ENCODE data around the gene DENND1C. TPM values are rescaled to one million over a fixed set of nuclear protein-coding genes. Genes with fewer than 3 reads are reported as not detected.

The DENND1C gene
- total RNA-seq, 8 experiments from 2014 or later, result 0.07 to 2.7 (median 0.98) TPM

DNA sequence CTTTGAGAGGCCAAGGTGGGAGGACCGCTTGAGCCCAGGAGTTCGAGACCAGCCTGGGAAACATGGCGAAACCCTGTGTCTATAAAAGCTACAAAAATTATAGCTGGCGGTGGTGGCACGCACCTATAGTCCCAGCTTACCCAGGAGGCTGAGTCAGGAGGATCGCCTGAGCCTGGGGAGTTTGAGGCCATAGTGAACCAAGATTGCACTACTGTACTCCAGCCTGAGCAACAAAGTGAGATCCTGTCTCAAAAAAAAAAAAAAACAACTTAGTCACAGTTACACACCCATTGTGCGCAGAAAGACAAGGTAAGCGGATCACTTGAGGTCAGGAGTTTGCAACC is 728 bp upstream of the DENND1C start:
- Histone ChIP-seq H3K4me1 (replicated peaks in 1 of 2) (no peaks in the 10 kb centered on the region), H3K4me3 (no peak overlapping the region), H3K27ac (no peak overlapping the region)
- WGBS, 10 experiments, result 89 to 100% (median 100%) methylated on average over 1 to 6 of the region's 8 CpGs; no CpG with 5 or more reads in 1 of the 10 experiments
- no peak for ATAC-seq (replicated peaks in 6 of 8)
- in situ Hi-C loops (cut with MboI; ENCODE audit: low pct_unique_long_range_greater_than_20kb in 2 of 9, low sequenced_read_pairs in 9 of 9, unreplicated experiment in 9 of 9), result no loop called here

DNA sequence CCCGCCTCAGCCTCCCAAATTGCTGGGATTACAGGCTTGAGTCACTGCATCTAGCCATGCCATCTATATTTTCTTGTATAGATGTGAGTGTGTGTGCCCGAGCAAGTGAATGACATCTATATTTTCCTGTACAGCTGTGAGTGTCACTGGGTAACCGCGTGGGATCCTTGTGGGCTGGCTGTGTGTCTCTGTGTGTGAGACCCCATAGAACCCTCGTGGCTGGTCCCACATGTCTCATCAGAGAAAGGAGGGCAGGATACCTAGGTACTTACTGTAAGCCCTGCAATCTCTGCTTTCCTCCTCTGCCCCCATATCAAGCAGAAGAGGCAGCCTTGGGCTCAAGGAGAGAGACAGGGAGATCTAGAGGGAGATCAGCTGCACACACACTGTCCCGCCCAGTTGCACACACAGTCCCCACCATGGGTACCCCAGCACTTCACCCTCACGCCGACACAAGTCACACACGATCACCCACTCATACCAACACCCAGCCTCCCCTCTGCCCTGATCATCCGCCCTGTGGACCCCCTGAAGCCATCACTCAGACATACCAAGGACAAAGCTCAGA is 655 bp downstream of the DENND1C start:
- H3K4me3 ChIP-seq, result no peak overlapping the region
- in situ Hi-C loops (cut with MboI; ENCODE audit: low pct_unique_long_range_greater_than_20kb in 2 of 9, low sequenced_read_pairs in 9 of 9, unreplicated experiment in 9 of 9), result no loop called here
- H3K4me1 ChIP-seq (replicated peaks in 1 of 2), result no peaks in the 10 kb centered on the region
- no peak for ATAC-seq (replicated peaks in 6 of 8)
- 60 to 89% (median 69%) methylated on average over 1 to 4 of the region's 10 CpGs; no CpG with 5 or more reads in 2 of the 10 experiments for WGBS, 10 experiments
- H3K27ac ChIP-seq, result no peak overlapping the region

- no peak overlapping the region for H3K27ac ChIP-seq
- in situ Hi-C loops (cut with MboI; ENCODE audit: low pct_unique_long_range_greater_than_20kb in 2 of 9, low sequenced_read_pairs in 9 of 9, unreplicated experiment in 9 of 9), result no loop called here
- H3K4me1 ChIP-seq (replicated peaks in 1 of 2), result no peaks in the 10 kb centered on the region
- ATAC-seq (replicated peaks in 6 of 8), result no peak
- H3K4me3 ChIP-seq, result no peak overlapping the region
- 20% methylated on average over 1 of the region's 7 CpGs; no CpG with 5 or more reads in 9 of the 10 experiments for WGBS, 10 experiments
These were observed 1.7 kb downstream of the DENND1C start for GRCh38 chr19:6479836-6480398.

DNA sequence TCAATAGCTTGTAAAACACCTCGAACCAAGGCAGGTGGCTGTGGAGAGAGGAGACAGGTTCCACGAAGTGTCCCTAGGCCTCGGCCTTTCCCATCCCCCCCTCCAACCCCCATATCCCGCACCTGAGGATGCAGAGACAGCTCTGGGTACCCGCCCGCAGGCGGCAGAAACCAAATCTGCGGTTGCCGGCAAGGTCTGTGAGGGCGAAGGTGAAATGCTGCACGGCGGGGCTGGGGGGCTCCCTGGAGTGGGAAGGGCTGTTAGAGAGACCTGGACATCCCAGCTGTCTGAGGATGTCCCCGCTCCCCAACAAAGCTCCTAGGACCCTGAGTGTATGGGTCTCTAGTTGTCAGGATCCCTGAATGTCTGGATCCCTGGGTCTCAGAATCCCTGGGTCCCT is 2.8 kb downstream of the DENND1C start:
- no peak for ATAC-seq (replicated peaks in 6 of 8)

GRCh38 chr19:6476896-6477431 is 4.6 kb downstream of the DENND1C start:
- 20% methylated on average over 1 of the region's 29 CpGs; no CpG with 5 or more reads in 9 of the 10 experiments for WGBS, 10 experiments
- Histone ChIP-seq H3K4me1 (replicated peaks in 1 of 2) (no peaks in the 10 kb centered on the region), H3K4me3 (peak overlapping the region; percentile 26 to 55 (median 39)), H3K27ac (no peak overlapping the region)
- in situ Hi-C loops (cut with MboI; ENCODE audit: low pct_unique_long_range_greater_than_20kb in 2 of 9, low sequenced_read_pairs in 9 of 9, unreplicated experiment in 9 of 9), result no loop called here
- no peak for ATAC-seq (replicated peaks in 6 of 8)

More for the DNA sequence above, 2.8 kb downstream of the DENND1C start:
- WGBS, 10 experiments, result 83 to 100% (median 93%) methylated on average over 1 to 4 of the region's 13 CpGs; no CpG with 5 or more reads in 7 of the 10 experiments
- no peaks in the 10 kb centered on the region for H3K4me1 ChIP-seq (replicated peaks in 1 of 2)
- in situ Hi-C loops (cut with MboI; ENCODE audit: low pct_unique_long_range_greater_than_20kb in 2 of 9, low sequenced_read_pairs in 9 of 9, unreplicated experiment in 9 of 9), result no loop called here
- H3K4me3 ChIP-seq, result no peak overlapping the region
- H3K27ac ChIP-seq, result no peak overlapping the region

- WGBS, 10 experiments, result 0 to 4% (median 1%) methylated on average over 1 to 7 of the region's 33 CpGs; no CpG with 5 or more reads in 6 of the 10 experiments
- in situ Hi-C loops (cut with MboI; ENCODE audit: low pct_unique_long_range_greater_than_20kb in 2 of 9, low sequenced_read_pairs in 9 of 9, unreplicated experiment in 9 of 9), result no loop called here
- peak; percentile 78 to 92 (median 87) for ATAC-seq (replicated peaks in 6 of 8)
- Histone ChIP-seq H3K4me1 (replicated peaks in 1 of 2) (no peaks in the 10 kb centered on the region), H3K4me3 (peak overlapping the region; percentile 26 to 55 (median 39)), H3K27ac (peak overlapping the region in 1 of 2 donors; percentile 58)
These were observed 5.3 kb downstream of the DENND1C start for GRCh38 chr19:6476155-6476895.

DNA sequence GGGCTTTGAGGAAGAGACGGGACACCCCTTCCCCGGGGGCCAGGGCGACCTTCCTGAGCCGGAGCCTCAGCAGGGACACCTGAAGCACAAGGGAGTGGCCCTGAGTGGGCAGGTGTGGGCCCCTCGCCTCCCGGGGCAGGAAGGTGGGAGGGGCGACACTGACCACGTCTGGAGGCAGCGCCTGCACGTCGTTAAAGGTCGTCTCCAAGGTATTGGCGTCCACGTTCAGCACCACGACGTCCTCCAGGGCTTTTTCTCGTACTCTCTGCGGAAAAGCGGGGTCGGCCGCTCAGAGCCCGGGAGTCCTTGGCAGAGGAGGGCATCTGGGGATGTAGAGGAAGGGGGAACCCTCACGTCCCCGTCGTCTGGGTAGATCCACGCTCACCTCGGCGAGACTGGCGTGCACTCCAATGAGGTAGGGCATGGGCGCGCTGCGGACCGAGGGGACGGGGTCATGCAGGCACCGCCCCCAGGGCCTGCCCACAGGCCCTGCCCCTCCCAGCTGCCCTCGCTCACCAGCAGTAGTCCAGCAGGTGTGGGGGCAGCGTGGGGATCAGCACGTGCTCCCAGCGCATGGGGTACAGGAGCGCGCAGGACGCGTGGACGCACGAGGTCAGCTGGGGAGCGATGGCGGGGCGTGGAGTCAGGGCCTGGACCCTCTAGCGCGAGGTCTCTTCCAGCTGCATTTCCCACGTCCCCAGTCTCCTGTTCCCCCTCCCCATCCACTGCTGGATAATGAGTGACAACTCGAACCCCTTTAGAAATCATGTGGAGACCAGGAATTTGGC is 6.1 kb downstream of the DENND1C start:
- 5 to 20% (median 9%) methylated on average over 1 to 17 of the region's 52 CpGs; no CpG with 5 or more reads in 6 of the 10 experiments for WGBS, 10 experiments
- Histone ChIP-seq H3K27ac (no peak overlapping the region), H3K4me1 (replicated peaks in 1 of 2) (no peaks in the 10 kb centered on the region), H3K4me3 (peak overlapping the region; percentile 26 to 55 (median 39))
- in situ Hi-C loops (cut with MboI; ENCODE audit: low pct_unique_long_range_greater_than_20kb in 2 of 9, low sequenced_read_pairs in 9 of 9, unreplicated experiment in 9 of 9), result no loop called here
- peak; percentile 6 to 30 (median 13) for ATAC-seq (replicated peaks in 6 of 8)

DNA sequence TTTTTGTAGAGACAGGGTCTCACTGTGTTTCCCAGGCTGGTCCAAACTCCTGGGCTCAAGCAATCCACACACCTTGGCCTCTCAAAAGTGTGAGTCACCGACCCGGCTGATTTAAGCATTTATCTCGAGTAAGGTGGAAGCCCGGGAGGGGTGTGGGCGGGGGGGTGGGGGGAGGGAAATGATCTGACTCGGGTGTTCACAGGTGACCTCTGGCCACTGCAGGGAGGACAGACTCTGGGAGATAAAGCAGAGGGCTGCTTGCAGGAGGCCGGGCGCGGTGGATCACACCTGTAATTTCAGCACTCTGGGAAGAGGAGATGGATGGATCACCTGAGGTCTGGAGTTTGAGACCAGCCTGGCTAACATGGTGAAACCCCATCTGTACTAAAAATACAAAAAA is 7.9 kb downstream of the DENND1C start:
- H3K4me3 ChIP-seq, result no peak overlapping the region
- in situ Hi-C loops (cut with MboI; ENCODE audit: low pct_unique_long_range_greater_than_20kb in 2 of 9, low sequenced_read_pairs in 9 of 9, unreplicated experiment in 9 of 9), result no loop called here
- ATAC-seq (replicated peaks in 6 of 8), result no peak
- no peak overlapping the region for H3K27ac ChIP-seq
- peaks cover 0 to 2% of the 10 kb centered on the region in 2 donors for H3K4me1 ChIP-seq (replicated peaks in 1 of 2)
- no CpG with 5 or more reads among the region's 9 CpGs for WGBS, 10 experiments

GRCh38 chr19:6472713-6473112 is 8.9 kb downstream of the DENND1C start:
- Histone ChIP-seq H3K4me1 (replicated peaks in 1 of 2) (peaks cover 0 to 2% of the 10 kb centered on the region in 2 donors), H3K4me3 (no peak overlapping the region), H3K27ac (no peak overlapping the region)
- 50 to 87% methylated on average over 1 to 4 of the region's 4 CpGs; no CpG with 5 or more reads in 8 of the 10 experiments for WGBS, 10 experiments
- in situ Hi-C loops (cut with MboI; ENCODE audit: low pct_unique_long_range_greater_than_20kb in 2 of 9, low sequenced_read_pairs in 9 of 9, unreplicated experiment in 9 of 9), result no loop called here
- no peak for ATAC-seq (replicated peaks in 6 of 8)

GRCh38 chr19:6471076-6471475 is 10.5 kb downstream of the DENND1C start:
- H3K4me3 ChIP-seq, result no peak overlapping the region
- no peak for ATAC-seq (replicated peaks in 6 of 8)
- in situ Hi-C loops (cut with MboI; ENCODE audit: low pct_unique_long_range_greater_than_20kb in 2 of 9, low sequenced_read_pairs in 9 of 9, unreplicated experiment in 9 of 9), result no loop called here

GRCh38 chr19:6470173-6470572 is 11.4 kb downstream of the DENND1C start:
- no peak overlapping the region for H3K4me3 ChIP-seq
- no peak overlapping the region for H3K27ac ChIP-seq
- WGBS, 10 experiments, result 53 to 100% (median 92%) methylated on average over 1 to 6 of the region's 8 CpGs; no CpG with 5 or more reads in 1 of the 10 experiments
- no peak for ATAC-seq (replicated peaks in 6 of 8)
- H3K4me1 ChIP-seq (replicated peaks in 1 of 2), result peaks cover 0 to 2% of the 10 kb centered on the region in 2 donors
- in situ Hi-C loops (cut with MboI; ENCODE audit: low pct_unique_long_range_greater_than_20kb in 2 of 9, low sequenced_read_pairs in 9 of 9, unreplicated experiment in 9 of 9), result no loop called here

More at GRCh38 chr19:6471076-6471475, 10.5 kb downstream of the DENND1C start:
- Histone ChIP-seq H3K4me1 (replicated peaks in 1 of 2) (peaks cover 0 to 2% of the 10 kb centered on the region in 2 donors), H3K27ac (no peak overlapping the region)
- WGBS, 10 experiments, result 0 to 88% (median 80%) methylated on average over 1 to 6 of the region's 14 CpGs; no CpG with 5 or more reads in 5 of the 10 experiments

DNA sequence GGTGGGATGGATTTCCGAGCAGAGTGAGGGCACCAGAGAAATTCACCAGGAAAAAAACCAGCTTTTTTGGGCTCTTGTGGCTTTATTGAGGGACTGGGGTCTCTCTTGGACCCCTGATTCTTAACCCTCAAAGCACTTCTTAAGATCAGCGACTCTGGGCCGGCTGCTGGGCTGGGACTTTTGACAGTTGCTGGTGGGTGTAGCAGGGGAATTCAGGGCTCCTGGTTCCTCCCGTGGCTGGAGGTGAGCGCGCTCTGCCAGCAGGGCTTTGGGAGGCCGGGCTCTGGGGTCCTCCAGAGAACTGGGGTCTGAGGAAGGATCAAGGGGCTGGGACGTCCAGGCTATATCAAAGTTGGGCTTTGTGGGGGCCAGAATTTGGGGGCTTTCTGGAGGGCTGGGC is 14.2 kb downstream of the DENND1C start:
- 0 to 38% (median 20%) methylated on average over 1 to 2 of the region's 8 CpGs; no CpG with 5 or more reads in 7 of the 10 experiments for WGBS, 10 experiments
- in situ Hi-C loops (cut with MboI; ENCODE audit: low pct_unique_long_range_greater_than_20kb in 2 of 9, low sequenced_read_pairs in 9 of 9, unreplicated experiment in 9 of 9), result no loop called here
- no peak for ATAC-seq (replicated peaks in 6 of 8)
- Histone ChIP-seq H3K4me3 (no peak overlapping the region), H3K27ac (no peak overlapping the region), H3K4me1 (replicated peaks in 1 of 2) (peaks cover 0 to 2% of the 10 kb centered on the region in 2 donors)
